Lower lobe of right lung (tissue), 2 donors: Measurements from ENCODE around the gene PRAMEF10. TPM values are rescaled to one million over a fixed set of nuclear protein-coding genes. Genes with fewer than 3 reads are reported as not detected.
"Not testable (repeated sequence)": the region's sequence is repeated elsewhere in the genome, so short reads cannot be mapped to it uniquely, and the experiment has no call there.

ENCODE experiments used
- ATAC-seq, 2 donors: fragments of 200-7000 bp; cut with Tn5 transposase; one replicate each; pipeline ENCODE4 v1.9.1; 2020 to 2022; ENCODE audit warnings: mild to moderate bottlenecking in 2 of 2, moderate library complexity in 2 of 2
- DNase-seq: peaks from one replicate; pipeline ENCODE4 v3.0.0-alpha.2; 2020
- H3K27ac ChIP-seq: fragments of 200-600 bp; one replicate; pipeline ENCODE4 v1.8.0; 2022
- H3K27me3 ChIP-seq: fragments of 200-600 bp; one replicate; pipeline ENCODE4 v1.8.0; 2022; ENCODE audit warnings: low read depth
- H3K36me3 ChIP-seq: fragments of 200-600 bp; one replicate; pipeline ENCODE4 v1.8.0; 2022; ENCODE audit warnings: mild to moderate bottlenecking
- H3K4me1 ChIP-seq: fragments of 200-600 bp; one replicate; pipeline ENCODE4 v1.8.0; 2022
- H3K4me3 ChIP-seq: fragments of 200-600 bp; one replicate; pipeline ENCODE4 v1.8.0; 2022; ENCODE audit warnings: mild to moderate bottlenecking
- H3K9me3 ChIP-seq: fragments of 200-600 bp; one replicate; pipeline ENCODE4 v1.8.0; 2022
- intact Hi-C: fragments of 100-400 bp; cut with DNase I; formaldehyde crosslinking; loops from one replicate; pipeline ENCODE4 v1.11.0; 2022
- long read RNA-seq: library from polyadenylated mRNA; unstranded; transcript quantifications from one replicate; pipeline ENCODE4 v2.0.0, GENCODE V29; 2021
- total RNA-seq: library from RNA; stranded (reverse); fragmentation: NEBNext Ultra II Directional; extraction: Animal tissue kit (Norgen Biotek cat#: 25700); gene quantifications from one replicate; pipeline ENCODE4 v1.2.1, GENCODE V29; 2021
- donor health status: DM: no; HTN: yes; CAD: no; lungs with severe emphysema.

The PRAMEF10 gene, protein sequence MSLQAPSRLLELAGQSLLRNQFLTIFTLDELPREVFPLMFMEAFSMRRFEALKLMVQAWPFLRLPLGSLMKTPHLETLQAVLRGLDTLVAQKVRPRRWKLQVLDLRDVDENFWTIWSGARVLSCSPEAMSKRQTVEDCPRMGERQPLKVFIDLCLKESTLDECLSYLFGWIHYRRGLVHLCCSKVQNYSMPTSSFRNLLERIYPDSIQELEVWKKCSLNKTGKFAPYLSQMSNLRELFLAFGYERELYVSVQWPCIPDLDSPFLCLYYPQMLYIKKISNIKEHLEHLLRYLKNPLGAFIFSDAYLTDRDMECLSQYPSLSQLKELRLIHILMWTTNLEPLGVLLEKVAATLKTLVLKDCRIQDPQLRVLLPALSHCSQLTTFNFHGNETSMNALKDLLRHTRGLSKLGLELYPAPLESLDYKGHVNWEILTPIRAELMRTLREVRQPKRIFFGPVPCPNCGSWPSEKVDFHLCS
- not detected for total RNA-seq
- long read RNA-seq: 0 reads

DNA sequence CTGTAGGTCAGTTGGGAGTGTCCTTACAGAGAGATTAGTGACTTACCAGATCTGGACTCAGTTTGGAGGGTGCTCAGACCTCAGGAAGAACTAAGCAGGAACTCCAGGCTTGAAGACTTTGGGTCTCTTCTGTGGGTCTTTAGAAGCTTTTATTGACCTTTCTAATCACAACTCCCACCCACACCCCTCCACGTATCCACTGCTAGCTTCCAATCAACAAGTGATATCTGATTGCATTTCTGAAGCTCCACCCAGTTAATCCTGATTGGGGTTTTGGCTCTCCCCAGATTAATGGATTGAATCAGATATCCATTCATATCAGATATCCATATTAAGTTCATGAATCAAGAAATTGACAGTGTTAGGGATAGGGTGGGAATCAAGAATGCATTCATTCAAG lies at the start of gene PRAMEF10:
Gene PRAMEF10, minus strand, starts transcription at position 101 of the 400 bp plus-strand sequence. CDS start 2,423 bp downstream, outside the sequence.
- H3K4me1 ChIP-seq, ATAC-seq, intact Hi-C loops, H3K36me3 ChIP-seq, DNase-seq, H3K27ac ChIP-seq, H3K9me3 ChIP-seq, H3K27me3 ChIP-seq, H3K4me3 ChIP-seq: not testable (repeated sequence)

DNA sequence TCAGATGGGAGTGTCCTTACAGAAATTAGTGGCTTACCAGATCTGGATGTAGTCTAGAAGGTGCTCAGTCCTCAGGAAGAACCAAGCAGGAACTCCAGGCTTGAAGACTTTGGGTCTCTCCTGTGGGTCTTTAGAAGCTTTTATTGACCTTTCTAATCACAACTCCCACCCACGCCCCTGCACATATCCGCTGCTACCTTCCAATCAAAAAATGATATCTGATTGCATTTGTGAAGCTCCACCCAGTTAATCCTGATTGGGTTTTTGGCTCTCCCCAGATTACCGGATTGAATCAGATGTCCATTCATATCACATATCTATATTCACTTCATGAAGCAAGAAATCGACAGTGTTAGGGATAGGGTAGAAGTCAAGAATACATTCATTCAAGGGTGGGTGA lies 49.4 kb upstream of the PRAMEF10 start, which contains the start of gene PRAMEF6:
Gene PRAMEF6, minus strand, starts transcription at position 101 of the 400 bp plus-strand sequence. CDS start 5,062 bp downstream, outside the sequence.
- H3K36me3 ChIP-seq, H3K4me3 ChIP-seq, H3K9me3 ChIP-seq, H3K27me3 ChIP-seq, DNase-seq, ATAC-seq, H3K4me1 ChIP-seq, intact Hi-C loops, H3K27ac ChIP-seq: not testable (repeated sequence)

DNA sequence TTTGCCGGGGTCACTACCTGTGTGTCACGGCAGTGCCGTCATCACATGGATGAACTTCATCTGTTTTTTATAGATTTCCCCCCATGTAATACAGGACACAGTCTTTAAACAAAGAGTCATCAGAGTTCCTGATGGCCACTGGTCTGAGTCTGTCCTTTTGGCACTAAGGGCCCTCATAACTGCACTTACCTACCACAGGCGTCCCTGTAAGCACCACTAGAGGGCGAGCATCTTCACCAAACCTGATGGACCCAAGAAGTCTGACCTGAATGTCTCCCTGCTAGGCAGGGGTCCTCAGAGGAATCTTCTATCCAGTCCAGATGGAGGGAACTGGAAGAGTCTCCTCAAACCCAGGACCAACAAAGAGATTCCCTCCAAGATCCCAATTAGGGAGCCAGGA lies 26.3 kb upstream of the PRAMEF10 start:
- intact Hi-C loops, DNase-seq, H3K9me3 ChIP-seq, H3K27me3 ChIP-seq, H3K36me3 ChIP-seq, H3K4me1 ChIP-seq, H3K27ac ChIP-seq, H3K4me3 ChIP-seq: not testable (repeated sequence)
- ATAC-seq: peak in 1 of 2 donors; percentile 41

DNA sequence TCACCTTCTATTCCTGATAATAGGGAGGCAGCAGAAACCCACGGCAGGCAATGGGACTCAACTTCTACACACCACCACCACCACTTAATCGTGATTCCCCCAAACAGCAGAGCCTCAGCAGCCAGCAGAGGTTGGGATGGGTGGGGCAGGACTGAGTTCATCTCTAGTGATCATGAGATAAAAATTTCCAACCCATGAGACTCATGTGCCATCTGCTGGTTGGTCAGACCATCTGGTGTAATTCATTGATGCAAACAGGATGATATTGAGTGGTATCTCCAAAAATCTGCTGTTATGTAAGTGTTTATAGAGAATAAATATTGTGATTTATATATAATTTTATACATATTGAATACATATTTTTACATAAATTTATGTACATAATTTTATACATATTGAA lies 23.7 kb upstream of the PRAMEF10 start:
- ATAC-seq, H3K27me3 ChIP-seq, H3K36me3 ChIP-seq, H3K27ac ChIP-seq, H3K9me3 ChIP-seq, intact Hi-C loops, H3K4me1 ChIP-seq, DNase-seq, H3K4me3 ChIP-seq: not testable (repeated sequence)

DNA sequence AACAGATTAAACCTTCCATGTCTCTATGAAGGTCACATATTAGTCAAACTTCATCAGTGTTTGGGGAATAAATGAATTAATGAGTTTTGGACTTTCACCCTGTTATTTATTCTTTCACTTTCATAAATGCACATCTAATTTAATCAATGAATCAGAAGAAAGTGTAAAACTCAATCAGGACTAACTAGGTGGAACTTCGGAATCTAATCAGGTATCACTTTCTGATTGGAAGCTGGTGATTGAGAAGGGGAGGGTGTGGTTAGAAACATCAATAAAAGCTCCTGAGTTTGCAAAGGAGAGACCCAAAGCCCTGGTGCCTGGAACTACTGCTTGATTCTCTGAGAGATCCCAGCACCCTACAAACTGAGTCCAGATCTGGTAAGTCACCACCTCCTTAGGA lies 18.2 kb upstream of the PRAMEF10 start, which contains the start of gene PRAMEF7:
Gene PRAMEF7, plus strand, starts transcription at position 301 of the 400 bp plus-strand sequence. CDS start 1,083 bp downstream, outside the sequence.
- ATAC-seq, H3K4me1 ChIP-seq, H3K9me3 ChIP-seq, H3K4me3 ChIP-seq, H3K27ac ChIP-seq, H3K36me3 ChIP-seq, intact Hi-C loops, DNase-seq, H3K27me3 ChIP-seq: not testable (repeated sequence)

DNA sequence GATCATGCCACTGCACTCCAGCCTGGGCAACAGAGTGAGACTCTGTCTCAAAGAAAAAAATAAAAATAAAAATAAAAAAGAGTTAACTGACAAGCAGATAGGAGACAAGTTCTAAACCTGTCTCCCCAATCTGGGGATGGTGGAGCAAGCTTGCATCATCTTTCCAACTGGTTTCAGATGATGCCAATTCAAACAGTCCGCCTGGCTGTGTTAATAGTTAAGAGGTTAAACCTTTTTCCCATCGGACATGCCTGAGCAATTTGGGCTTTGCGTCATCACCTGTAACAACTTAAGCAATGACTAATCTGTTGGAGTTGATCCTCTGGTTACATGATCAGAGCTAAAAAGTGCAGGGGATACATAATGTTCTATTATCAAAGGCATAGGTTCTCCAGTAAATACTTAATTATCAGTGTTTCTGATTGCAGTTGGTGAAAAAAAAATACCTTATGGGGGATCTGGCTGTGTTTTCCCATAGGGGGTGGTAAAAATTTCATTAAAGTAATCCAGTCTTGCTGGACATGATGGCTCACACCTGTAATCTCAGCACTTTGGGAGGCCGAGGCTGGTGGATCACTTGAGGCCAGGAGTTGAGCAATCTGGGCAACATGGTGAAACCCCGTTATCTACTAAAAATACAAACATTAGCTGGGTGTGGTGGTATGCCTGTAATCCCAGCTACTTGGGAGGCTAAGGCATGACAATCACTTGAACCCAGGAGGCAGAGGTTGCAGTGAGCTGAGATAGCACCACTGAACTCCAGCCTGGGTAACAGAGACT lies 5.9 kb upstream of the PRAMEF10 start:
- H3K4me1 ChIP-seq, ATAC-seq: not testable (repeated sequence)

DNA sequence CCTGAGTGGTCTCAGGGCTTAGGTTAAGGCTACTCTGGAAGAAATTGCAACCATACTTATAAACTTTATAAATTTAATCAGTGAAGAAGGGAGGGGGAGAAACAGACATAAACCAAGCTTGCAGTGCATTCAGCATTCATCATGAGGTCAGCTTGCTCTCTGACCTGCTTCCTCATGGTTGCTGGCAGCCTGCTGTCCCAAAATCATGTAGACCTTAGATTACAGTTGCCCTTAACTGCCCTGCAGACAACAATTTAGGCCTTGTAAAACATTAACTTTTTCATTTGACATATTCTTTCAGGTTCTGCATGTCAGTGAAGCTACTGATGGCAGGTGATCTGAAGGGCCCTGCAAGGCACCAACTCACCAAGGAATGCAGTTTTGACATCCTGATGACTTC lies 1.1 kb upstream of the PRAMEF10 start:
- H3K27me3 ChIP-seq, DNase-seq, H3K36me3 ChIP-seq, ATAC-seq, H3K9me3 ChIP-seq, intact Hi-C loops, H3K4me1 ChIP-seq, H3K27ac ChIP-seq, H3K4me3 ChIP-seq: not testable (repeated sequence)

More for the DNA sequence above, 5.9 kb upstream of the PRAMEF10 start:
- H3K27me3 ChIP-seq, H3K4me3 ChIP-seq, H3K27ac ChIP-seq, H3K36me3 ChIP-seq, DNase-seq, H3K9me3 ChIP-seq, intact Hi-C loops: not testable (repeated sequence)

DNA sequence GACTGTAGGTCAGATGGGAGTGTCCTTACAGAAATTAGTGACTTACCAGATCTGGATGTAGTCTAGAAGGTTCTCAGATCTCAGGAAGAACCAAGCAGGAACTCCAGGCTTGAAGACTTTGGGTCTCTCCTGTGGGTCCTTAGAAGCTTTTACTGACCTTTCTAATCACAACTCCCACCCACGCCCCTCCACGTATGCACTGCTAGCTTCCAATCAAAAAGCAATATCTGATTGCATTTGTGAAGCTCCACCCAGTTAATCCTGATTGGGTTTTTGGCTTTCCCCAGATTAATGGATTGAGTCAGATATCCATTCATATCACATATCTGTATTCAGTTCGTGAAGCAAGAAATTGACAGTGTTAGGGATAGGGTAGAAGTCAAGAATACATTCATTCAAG lies 12.0 kb downstream of the PRAMEF10 start, which contains the start of gene PRAMEF4:
Gene PRAMEF4, minus strand, starts transcription at position 101 of the 400 bp plus-strand sequence. CDS start 2,807 bp downstream, outside the sequence.
- intact Hi-C loops, H3K4me3 ChIP-seq, H3K27me3 ChIP-seq, DNase-seq, H3K9me3 ChIP-seq, H3K27ac ChIP-seq, ATAC-seq, H3K4me1 ChIP-seq, H3K36me3 ChIP-seq: not testable (repeated sequence)

DNA sequence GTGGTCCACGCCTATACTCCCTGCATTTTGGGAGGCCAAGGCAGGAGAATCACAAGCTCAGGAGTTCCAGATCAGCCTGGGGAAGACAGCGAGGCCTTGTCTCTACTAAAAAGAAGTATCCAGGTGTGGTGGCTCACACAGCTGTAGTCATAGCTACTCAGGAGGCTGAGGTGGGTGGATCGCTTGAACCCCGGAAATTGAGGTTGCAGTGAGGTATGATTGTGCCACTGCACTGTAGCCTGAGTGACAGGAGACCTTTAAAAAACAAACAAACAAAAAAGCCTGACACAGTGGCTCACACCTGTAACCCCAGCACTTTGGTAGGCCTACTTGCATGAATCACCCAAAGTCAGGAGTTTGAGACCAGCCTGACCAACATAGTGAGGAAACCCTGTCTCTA lies 19.6 kb downstream of the PRAMEF10 start:
- H3K27me3 ChIP-seq, H3K4me3 ChIP-seq, intact Hi-C loops, H3K9me3 ChIP-seq, H3K27ac ChIP-seq, DNase-seq, ATAC-seq, H3K4me1 ChIP-seq, H3K36me3 ChIP-seq: not testable (repeated sequence)

DNA sequence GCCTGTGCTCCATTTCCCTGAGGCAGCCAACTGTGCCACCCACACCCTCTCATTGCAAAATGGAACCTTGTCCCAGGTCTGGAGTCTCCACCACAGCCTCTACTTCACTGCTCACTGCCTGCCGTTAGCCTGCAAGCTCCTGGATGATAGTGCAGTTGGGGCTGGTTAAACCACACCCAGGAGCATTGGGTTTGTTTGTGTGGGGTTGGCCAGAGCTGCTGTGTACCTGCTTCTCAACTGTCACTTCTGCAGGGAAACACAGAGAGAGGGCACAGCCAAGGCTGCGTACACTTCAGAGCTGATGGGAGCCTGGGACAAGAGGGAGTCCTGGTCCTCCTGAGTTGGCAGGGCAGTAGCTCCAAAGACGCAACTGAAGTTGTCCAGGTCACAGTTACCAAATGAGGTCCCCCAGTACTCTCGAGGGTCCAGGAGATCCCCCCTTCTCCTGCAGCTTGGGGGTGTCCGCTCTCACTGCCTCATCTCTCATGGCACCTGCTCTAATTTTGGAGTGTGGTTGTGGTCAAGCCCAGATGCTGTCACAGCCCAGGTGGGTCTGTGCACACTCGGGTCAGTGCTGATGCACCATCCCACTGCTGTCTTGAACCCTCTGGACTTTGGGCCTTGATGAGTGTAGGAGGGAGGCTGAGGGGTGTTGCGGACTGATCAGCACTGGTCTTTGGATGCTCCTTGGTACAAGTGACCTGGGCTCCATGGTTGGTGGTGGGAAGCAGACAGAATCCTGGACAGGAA lies 34.8 kb downstream of the PRAMEF10 start:
- H3K9me3 ChIP-seq, H3K36me3 ChIP-seq, ATAC-seq, H3K4me3 ChIP-seq, DNase-seq, H3K27ac ChIP-seq, H3K27me3 ChIP-seq, intact Hi-C loops, H3K4me1 ChIP-seq: not testable (repeated sequence)

DNA sequence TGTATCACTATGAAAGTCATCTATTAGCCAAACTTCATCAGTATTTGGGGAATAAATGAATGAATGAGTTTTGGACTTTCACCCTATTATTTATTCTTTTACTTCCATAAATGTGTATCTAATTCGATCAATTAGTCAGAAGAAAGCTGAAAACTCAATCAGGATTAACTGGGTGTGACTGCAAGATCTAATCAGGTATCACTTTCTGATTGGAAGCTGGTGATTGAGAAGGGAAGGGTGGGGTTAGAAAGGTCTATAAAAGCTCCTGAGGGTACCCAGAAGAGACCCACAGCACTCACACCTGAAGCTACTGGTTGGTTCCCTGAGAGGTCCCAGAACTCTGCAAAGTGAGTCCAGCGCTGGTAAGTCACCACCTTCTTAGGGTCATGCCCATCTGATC lies 41.3 kb downstream of the PRAMEF10 start, which contains the start of gene PRAMEF2:
Gene PRAMEF2, plus strand, starts transcription at position 301 of the 400 bp plus-strand sequence. CDS start 1,924 bp downstream, outside the sequence.
- H3K4me3 ChIP-seq, ATAC-seq, DNase-seq, H3K9me3 ChIP-seq, H3K27me3 ChIP-seq, intact Hi-C loops, H3K36me3 ChIP-seq, H3K4me1 ChIP-seq, H3K27ac ChIP-seq: not testable (repeated sequence)
